Immature natural killer cell (primary cell): ENCODE measurements around the gene CD300A. TPM values are rescaled to one million over a fixed set of nuclear protein-coding genes. Genes with fewer than 3 reads are reported as not detected.
A peak's percentile ranks its signal among the peaks of the same experiment; 100 is the strongest.

Source experiments
- DNase-seq, 3 donors: peaks; one replicate each; pipeline ENCODE4 v3.0.0; 2022; ENCODE audit warnings: mixed read lengths in 1 of 3
- H3K27ac Mint-ChIP-seq, 6 donors: one replicate each; pipeline ENCODE4 v1.8.0; 2020; ENCODE audit warnings: mixed read lengths in 6 of 6, mild to moderate bottlenecking in 5 of 6, inconsistent platforms in 4 of 6, moderate library complexity in 3 of 6
- H3K27me3 Mint-ChIP-seq, 3 donors: one replicate each; pipeline ENCODE4 v1.8.0; 2020 to 2021; ENCODE audit warnings: low read depth in 3 of 3, mild to moderate bottlenecking in 3 of 3, mixed read lengths in 3 of 3, moderate library complexity in 3 of 3, inconsistent platforms in 1 of 3
- H3K36me3 Mint-ChIP-seq, 3 donors: one replicate each; pipeline ENCODE4 v1.8.0; 2020; ENCODE audit warnings: mixed read lengths in 3 of 3, inconsistent platforms in 2 of 3, mild to moderate bottlenecking in 2 of 3
- H3K4me1 Mint-ChIP-seq, 2 donors: one replicate each; pipeline ENCODE4 v1.8.0; 2020; ENCODE audit warnings: inconsistent platforms in 2 of 2, mild to moderate bottlenecking in 2 of 2, mixed read lengths in 2 of 2, moderate library complexity in 1 of 2
- H3K4me3 Mint-ChIP-seq, 5 donors: one replicate each; pipeline ENCODE4 v1.8.0; 2020; ENCODE audit warnings: mild to moderate bottlenecking in 5 of 5, mixed read lengths in 5 of 5, inconsistent platforms in 3 of 5, moderate library complexity in 3 of 5
- H3K9me3 Mint-ChIP-seq, 6 donors: one replicate each; pipeline ENCODE4 v1.8.0; 2020; ENCODE audit warnings: mild to moderate bottlenecking in 6 of 6, mixed read lengths in 6 of 6, inconsistent platforms in 4 of 6, moderate library complexity in 3 of 6
- polyA plus RNA-seq, 3 donors: library from polyadenylated mRNA; unstranded; fragments of 300-500 nt; fragmentation: Illumina TruSeq; gene quantifications; one replicate each; pipeline ENCODE4 v1.2.3, GENCODE V29; 2021

Gene CD300A
- polyA plus RNA-seq, 3 donors from 2014 or later = 357 to 514 (median 505) TPM

DNA sequence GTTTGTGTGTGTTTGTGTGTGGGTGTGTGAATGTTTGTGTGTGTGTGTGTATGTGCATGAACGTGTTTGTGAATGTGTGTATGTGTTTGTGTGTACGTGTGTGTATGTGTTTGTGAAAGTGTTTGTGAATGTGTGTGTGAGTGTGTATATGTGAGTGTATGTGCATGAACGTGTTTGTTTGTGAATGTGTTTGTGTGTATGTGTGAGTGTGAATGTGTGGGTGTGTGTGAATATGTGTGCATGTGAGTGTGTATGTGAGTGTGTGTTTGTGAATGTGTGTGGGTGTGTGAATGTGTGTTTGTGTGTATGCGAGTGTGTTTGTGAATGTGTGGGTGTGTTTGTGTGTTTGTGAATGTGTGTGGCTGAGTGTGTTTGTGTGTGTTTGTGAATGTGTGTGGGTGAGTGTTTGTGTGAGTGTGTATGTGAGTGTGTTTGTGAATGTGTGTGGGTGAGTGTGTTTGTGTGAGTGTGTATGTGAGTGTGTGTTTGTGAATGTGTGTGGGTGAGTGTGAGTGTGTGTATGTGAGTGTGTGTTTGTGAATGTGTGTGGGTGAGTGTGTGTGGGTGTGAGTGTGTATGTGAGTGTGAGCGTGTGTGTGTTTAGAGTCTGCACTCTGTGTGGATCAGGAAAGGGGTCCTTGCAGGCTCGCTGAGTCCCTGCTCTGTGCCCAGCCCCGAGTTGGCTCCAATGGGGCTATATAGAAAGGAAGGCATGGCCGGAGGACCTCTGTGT lies 890 bp upstream of the CD300A start:
- Mint-ChIP-seq H3K4me1 (peaks cover 17 to 18% of the 10 kb centered on the region in 2 donors), H3K4me3 (no peak overlapping the region), H3K27ac (no peak overlapping the region), H3K27me3 (peaks cover 8 to 17% (median 9%) of the 10 kb centered on the region in 3 donors), H3K36me3 (peaks cover 14 to 19% (median 16%) of the 10 kb centered on the region in 3 donors), H3K9me3 (no peaks in the 10 kb centered on the region)
- DNase-seq = no peak

DNA sequence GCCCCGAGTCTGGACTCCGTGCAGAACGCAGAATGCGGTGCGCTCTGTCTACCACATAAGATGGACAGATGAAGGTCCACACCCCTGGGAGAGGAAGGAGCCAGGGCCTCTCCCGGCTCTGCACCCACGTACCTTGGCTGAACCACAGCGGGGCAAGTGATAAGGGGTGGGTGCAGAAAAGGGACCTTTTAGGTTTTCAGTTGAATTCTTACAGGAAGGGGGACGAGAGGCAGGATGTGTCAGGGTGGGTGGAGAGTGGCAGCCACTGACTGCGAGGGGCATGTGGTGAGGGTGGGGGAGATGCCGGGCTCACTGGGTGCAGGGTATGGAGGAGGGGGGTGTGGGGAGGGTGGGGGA lies 372 bp downstream of the CD300A start:
- peak; percentile 44 to 79 (median 77) for DNase-seq
- H3K4me1 Mint-ChIP-seq = peaks cover 28% of the 10 kb centered on the region in 2 donors
- H3K27ac Mint-ChIP-seq = no peak overlapping the region

DNA sequence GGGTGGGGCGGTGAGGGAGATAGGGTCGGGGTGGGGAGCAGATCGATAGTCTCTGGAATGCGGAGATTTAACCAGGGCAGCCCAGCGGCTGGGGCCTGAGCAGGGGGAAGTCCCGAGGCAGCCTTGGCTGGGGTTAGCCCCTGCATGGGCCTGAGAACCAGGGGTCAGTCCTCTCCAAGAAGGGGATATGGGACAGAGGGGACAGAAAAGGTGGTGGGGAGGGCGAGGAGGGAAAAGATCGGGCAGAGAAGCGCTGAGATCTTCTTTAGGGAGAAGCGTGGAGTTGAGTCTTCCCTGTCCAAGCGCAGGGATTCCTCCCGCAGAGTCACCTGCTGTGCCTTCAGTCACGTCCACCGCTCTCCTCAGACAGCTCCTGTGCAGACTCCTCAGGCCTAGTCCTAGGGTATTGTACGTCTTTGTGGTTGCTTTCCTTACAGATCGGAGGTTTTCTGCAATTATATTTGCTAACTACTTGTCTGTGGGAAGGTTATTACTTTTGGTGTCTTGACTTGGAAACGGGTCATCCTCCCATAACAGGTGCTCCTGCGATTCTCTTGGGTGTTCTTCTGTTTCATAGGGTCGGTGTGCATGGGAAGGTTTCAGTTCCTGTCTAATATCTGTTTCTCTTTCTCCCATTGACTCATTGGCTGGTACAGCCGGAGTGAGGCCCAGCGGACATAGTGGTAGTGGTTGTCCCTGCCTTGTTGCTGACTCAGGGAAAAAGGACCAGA lies 952 bp downstream of the CD300A start:
- Mint-ChIP-seq H3K4me1 (peaks cover 33% of the 10 kb centered on the region in 2 donors), H3K36me3 (peaks cover 22 to 34% (median 24%) of the 10 kb centered on the region in 3 donors), H3K4me3 (no peak overlapping the region), H3K27ac (peak overlapping the region in 2 of 6 donors; percentile 91 to 96), H3K27me3 (peaks cover 8 to 14% (median 9%) of the 10 kb centered on the region in 3 donors), H3K9me3 (no peaks in the 10 kb centered on the region)
- peak; percentile 52 to 64 (median 56) for DNase-seq

More for the DNA sequence above, 372 bp downstream of the CD300A start:
- Mint-ChIP-seq H3K36me3 (peaks cover 22 to 28% (median 24%) of the 10 kb centered on the region in 3 donors), H3K9me3 (no peaks in the 10 kb centered on the region), H3K27me3 (peaks cover 8 to 14% (median 9%) of the 10 kb centered on the region in 3 donors), H3K4me3 (no peak overlapping the region)

DNA sequence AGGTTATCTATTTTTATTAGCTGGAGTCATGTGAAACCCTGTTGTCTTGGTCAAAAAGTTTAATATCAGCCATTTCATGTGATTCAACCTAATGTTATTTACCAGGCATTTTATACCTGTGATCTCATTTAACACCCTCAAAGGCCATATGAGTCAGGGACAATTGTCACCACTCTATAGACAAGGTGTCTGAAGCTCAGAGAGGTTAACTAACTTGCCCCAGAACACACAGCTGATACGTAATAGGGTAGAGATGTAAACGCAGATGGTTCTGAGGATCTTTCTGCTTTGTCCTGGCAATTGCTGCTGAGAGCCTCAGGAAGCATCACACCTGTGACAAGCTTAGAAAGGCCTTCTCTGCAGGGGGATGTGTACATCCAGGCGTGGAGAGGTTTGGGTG lies 4.9 kb downstream of the CD300A start:
- Mint-ChIP-seq H3K36me3 (peaks cover 49 to 74% (median 50%) of the 10 kb centered on the region in 3 donors), H3K4me1 (peaks cover 73% of the 10 kb centered on the region in 2 donors), H3K9me3 (peaks cover 0 to 2% (median 0%) of the 10 kb centered on the region in 6 donors), H3K4me3 (no peak overlapping the region), H3K27me3 (peaks cover 11 to 26% (median 22%) of the 10 kb centered on the region in 3 donors), H3K27ac (peak overlapping the region in 4 of 6 donors; percentile 97 to 99 (median 98))
- DNase-seq = peak in 1 of 3 donors; percentile 52

DNA sequence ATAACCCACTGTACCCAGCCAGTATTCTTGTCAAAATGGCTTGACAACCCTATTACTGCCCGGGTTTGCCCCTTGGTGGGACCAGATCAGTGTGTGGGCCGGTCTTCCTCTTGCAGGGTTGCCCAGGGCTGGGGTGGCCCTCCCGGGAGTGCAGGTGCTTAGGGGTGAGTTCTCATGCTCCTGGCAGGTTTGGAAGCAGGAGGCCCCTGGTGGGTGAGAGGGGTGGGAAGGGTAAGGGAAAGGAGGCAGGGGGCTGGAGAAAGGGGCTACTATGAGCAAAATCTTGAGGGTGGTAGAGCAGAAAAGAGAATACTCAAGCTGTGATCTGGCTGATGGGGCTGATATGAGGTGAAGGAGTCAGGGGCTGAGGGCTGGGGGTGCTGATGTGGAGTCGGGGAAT lies 6.5 kb downstream of the CD300A start:
- Mint-ChIP-seq H3K27ac (peak overlapping the region in 4 of 6 donors; percentile 97 to 99 (median 98)), H3K4me1 (peaks cover 85 to 88% of the 10 kb centered on the region in 2 donors), H3K9me3 (peaks cover 0 to 2% (median 0%) of the 10 kb centered on the region in 6 donors), H3K4me3 (no peak overlapping the region), H3K27me3 (peaks cover 11 to 22% (median 22%) of the 10 kb centered on the region in 3 donors), H3K36me3 (peaks cover 52 to 82% (median 57%) of the 10 kb centered on the region in 3 donors)
- DNase-seq = no peak

DNA sequence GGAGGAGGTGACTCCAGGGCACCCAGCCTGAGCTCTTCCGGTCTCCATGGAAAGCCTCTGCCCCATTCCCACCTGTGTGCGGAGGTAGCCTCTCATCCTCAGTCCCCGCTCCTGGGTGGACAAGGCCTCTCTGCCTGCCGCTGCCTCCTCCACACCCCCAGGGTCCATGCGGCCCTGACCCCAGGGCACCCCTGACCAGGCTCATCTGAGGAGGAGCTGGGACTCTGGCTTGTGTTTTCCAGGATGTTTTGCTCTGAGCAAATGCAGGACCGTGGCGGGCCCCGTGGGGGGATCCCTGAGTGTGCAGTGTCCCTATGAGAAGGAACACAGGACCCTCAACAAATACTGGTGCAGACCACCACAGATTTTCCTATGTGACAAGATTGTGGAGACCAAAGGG lies 6.9 kb downstream of the CD300A start:
- Mint-ChIP-seq H3K27me3 (peaks cover 11 to 22% (median 22%) of the 10 kb centered on the region in 3 donors), H3K27ac (peak overlapping the region in 4 of 6 donors; percentile 97 to 99 (median 98)), H3K36me3 (peaks cover 52 to 86% (median 61%) of the 10 kb centered on the region in 3 donors), H3K4me3 (no peak overlapping the region), H3K9me3 (peaks cover 0 to 2% (median 0%) of the 10 kb centered on the region in 6 donors), H3K4me1 (peaks cover 89 to 92% of the 10 kb centered on the region in 2 donors)
- DNase-seq = no peak

DNA sequence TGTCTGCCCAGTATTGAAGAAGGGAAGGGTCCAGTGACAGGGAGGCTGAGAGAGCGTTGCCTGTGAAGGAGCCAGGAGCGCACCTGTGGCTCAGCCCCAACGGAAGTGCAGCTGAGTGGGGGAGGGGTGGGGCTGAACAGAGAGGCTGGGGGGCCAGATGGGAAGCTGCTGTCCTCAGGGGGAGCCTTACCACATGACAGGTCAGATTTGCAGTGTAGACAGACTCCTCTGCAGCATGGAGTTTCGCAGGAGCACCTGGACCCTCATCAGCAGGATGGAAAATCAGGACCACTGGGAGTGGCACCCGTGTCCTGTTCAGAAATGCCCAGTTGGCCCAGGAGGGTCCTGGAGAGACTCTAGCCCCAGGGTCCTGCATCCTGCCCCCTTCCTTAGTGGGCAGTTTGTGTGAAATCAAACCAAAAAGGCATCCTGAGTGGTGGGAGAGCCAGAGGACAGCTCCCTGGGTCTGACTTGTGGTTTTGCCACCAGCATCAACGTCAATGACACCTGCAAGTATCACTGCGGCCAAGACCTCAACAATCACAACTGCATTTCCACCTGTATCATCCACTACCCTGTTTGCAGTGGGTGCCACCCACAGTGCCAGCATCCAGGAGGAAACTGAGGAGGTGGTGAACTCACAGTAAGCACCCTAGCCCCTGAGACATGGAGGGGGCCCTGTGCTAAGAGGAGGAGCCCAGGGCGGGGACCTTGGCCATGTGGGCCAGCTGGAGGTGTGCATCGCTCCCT lies 7.8 kb downstream of the CD300A start:
- H3K4me3 Mint-ChIP-seq = no peak overlapping the region
- DNase-seq = peak; percentile 88 to 90 (median 88)
- H3K27ac Mint-ChIP-seq = peak overlapping the region in 4 of 6 donors; percentile 97 to 99 (median 98)
- H3K27me3 Mint-ChIP-seq = peaks cover 13 to 25% (median 22%) of the 10 kb centered on the region in 3 donors
- peaks cover 94 to 97% of the 10 kb centered on the region in 2 donors for H3K4me1 Mint-ChIP-seq
- H3K36me3 Mint-ChIP-seq = peaks cover 56 to 93% (median 70%) of the 10 kb centered on the region in 3 donors
- peaks cover 0 to 2% (median 0%) of the 10 kb centered on the region in 6 donors for H3K9me3 Mint-ChIP-seq

DNA sequence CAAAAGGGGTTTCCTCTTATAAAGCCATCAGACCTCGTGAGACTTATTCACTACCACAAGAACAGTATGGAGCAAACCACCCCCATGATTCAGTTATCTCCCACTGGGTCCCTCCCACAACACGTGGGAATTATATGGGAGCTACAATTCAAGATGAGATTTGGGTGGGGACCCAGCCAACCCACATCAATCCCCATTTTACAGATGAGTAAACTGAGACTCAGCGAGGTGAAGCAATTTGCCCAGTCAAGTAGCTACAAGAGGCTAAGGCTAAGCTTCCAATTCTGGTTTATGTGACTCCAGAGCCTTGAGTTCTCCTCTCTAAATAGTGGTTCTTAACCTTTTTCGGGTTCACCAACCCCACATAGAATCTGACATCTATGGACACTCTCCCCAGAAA lies 8.8 kb downstream of the CD300A start:
- Mint-ChIP-seq H3K36me3 (peaks cover 56 to 93% (median 69%) of the 10 kb centered on the region in 3 donors), H3K9me3 (peaks cover 0 to 2% (median 0%) of the 10 kb centered on the region in 6 donors), H3K27me3 (peaks cover 12 to 24% (median 20%) of the 10 kb centered on the region in 3 donors), H3K4me1 (peaks cover 96 to 98% of the 10 kb centered on the region in 2 donors), H3K4me3 (peak overlapping the region in 2 of 5 donors; percentile 7 to 62), H3K27ac (peak overlapping the region in 4 of 6 donors; percentile 97 to 99 (median 98))
- no peak for DNase-seq

DNA sequence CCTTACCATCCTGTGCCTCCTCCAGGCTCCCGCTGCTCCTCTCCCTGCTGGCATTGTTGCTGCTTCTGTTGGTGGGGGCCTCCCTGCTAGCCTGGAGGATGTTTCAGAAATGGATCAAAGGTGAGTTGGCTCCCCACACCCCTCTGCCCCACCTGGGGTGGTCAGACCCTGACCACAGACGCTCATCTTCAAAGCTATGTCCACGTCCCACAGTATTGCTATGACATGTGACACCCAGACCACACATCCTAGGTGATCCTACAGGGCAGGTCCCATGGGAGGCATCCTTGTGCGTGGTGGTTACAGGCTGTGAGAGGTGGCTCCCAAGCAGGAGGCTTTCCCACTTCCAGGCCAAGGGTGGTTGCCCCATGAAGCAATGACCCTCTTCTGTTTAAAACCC lies 11.0 kb downstream of the CD300A start:
- no peak for DNase-seq
- peak overlapping the region; percentile 89 to 99 (median 97) for H3K27ac Mint-ChIP-seq
- peaks cover 49 to 89% (median 71%) of the 10 kb centered on the region in 3 donors for H3K36me3 Mint-ChIP-seq
- peaks cover 11 to 21% (median 18%) of the 10 kb centered on the region in 3 donors for H3K27me3 Mint-ChIP-seq
- peaks cover 96 to 100% of the 10 kb centered on the region in 2 donors for H3K4me1 Mint-ChIP-seq
- peaks cover 0 to 2% (median 0%) of the 10 kb centered on the region in 6 donors for H3K9me3 Mint-ChIP-seq
- peak overlapping the region; percentile 65 to 89 (median 78) for H3K4me3 Mint-ChIP-seq

DNA sequence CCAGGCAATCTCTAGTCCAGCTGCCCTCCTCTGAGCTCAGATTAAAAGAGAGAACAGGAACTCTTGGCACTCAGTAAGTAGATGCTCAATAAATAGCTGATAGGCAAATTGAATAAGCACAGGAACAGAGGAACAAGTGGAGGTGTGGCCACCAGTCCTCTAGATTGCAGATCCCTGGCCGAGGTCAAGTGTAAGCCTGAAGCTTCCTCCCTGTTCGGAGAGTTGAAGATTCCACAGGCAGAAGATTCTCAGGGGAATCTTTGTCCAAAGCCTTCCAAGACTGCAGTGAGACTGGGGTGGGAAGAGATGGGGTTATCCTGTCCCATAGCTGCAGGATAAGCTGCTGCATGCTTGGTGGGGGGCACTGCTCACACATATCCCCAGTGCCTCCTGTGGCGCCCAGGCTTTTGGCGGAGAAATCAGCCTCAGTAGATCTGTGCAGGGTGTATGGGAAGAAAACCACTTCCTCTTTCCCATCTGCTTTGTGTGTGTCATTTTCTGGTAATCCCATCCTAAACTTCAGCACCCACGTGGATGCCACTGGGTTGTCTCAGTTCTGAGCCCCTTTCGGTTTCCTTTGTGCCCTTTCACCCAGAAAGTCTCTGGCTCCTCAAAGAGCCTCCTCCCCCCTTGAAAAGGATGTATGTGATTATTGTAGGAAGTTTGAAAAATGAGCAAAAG lies 12.1 kb downstream of the CD300A start:
- peak overlapping the region; percentile 89 to 99 (median 97) for H3K27ac Mint-ChIP-seq
- H3K4me1 Mint-ChIP-seq = peaks cover 93 to 97% of the 10 kb centered on the region in 2 donors
- H3K9me3 Mint-ChIP-seq = peaks cover 0 to 2% (median 0%) of the 10 kb centered on the region in 6 donors
- DNase-seq = peak; percentile 44 to 62 (median 59)
- H3K27me3 Mint-ChIP-seq = peaks cover 9 to 19% (median 15%) of the 10 kb centered on the region in 3 donors
- H3K36me3 Mint-ChIP-seq = peaks cover 48 to 87% (median 75%) of the 10 kb centered on the region in 3 donors
- H3K4me3 Mint-ChIP-seq = peak overlapping the region; percentile 65 to 89 (median 78)

DNA sequence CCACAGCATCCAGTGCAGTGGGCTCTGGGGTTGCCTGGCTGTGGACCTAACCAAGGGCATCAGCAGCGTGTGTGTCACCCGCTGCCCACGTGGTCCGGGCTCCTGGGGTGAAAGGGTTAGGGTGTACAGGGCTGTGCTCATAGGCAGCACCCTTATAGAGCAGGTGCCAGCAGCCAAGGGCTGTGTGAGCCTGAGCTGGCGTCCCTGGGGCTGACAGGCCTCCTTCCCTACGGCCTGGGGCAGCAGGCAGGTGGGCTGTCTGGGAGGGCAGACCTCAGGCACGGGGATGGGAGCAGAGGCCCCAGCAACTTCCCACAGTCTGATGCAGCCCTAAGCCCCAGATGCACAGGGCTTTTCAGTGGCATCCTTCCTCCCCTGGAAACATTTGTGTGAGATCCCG lies 13.9 kb downstream of the CD300A start:
- H3K4me1 Mint-ChIP-seq = peaks cover 87 to 97% of the 10 kb centered on the region in 2 donors
- peaks cover 0 to 2% (median 0%) of the 10 kb centered on the region in 6 donors for H3K9me3 Mint-ChIP-seq
- H3K4me3 Mint-ChIP-seq = peak overlapping the region in 3 of 5 donors; percentile 65 to 78 (median 78)
- peaks cover 35 to 85% (median 61%) of the 10 kb centered on the region in 3 donors for H3K36me3 Mint-ChIP-seq
- H3K27ac Mint-ChIP-seq = peak overlapping the region; percentile 89 to 99 (median 97)
- no peak for DNase-seq
- H3K27me3 Mint-ChIP-seq = peaks cover 0 to 9% (median 2%) of the 10 kb centered on the region in 3 donors

DNA sequence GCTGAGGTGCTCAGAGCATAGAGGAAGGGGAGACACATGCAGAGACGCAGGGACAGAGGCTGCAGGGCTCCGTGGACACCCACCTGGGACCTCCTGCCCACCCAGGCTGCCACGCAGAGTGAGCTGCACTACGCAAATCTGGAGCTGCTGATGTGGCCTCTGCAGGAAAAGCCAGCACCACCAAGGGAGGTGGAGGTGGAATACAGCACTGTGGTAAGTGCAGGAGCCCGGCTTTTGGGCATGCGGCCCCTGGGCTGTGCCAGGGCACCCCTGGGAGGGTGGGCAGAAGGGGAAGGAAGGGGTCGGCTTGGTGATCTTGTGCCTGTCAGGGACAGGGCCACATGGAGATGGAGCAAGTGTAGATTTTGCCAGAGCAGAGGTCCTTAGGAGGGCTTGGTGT lies 15.2 kb downstream of the CD300A start:
- Mint-ChIP-seq H3K27me3 (peaks cover 0 to 7% (median 2%) of the 10 kb centered on the region in 3 donors), H3K36me3 (peaks cover 22 to 77% (median 54%) of the 10 kb centered on the region in 3 donors), H3K4me3 (peak overlapping the region in 1 of 5 donors; percentile 53), H3K4me1 (peaks cover 82 to 93% of the 10 kb centered on the region in 2 donors), H3K9me3 (no peaks in the 10 kb centered on the region), H3K27ac (peak overlapping the region; percentile 89 to 99 (median 95))
- no peak for DNase-seq
